GM12874 (cell line): Measurements from ENCODE around the gene MN1.

Experiments used
- CTCF ChIP-seq: IDR thresholded peaks from 2 replicates; pipeline ENCODE4 v1.5.1; 2011; ENCODE audit warnings: low read depth, mild to moderate bottlenecking, control low read depth, low read length, moderate library complexity; ENCODE audit not compliant: insufficient read depth

The MN1 gene

GRCh38 chr22:27752141-27752540 lies 49.4 kb downstream of the MN1 start:
- no peak for TF ChIP-seq CTCF

GRCh38 chr22:27751277-27752070 lies 50.1 kb downstream of the MN1 start:
- TF ChIP-seq CTCF, result no peak

- TF ChIP-seq CTCF, result no peak
These were observed 50.8 kb downstream of the MN1 start for GRCh38 chr22:27750584-27751265.

- TF ChIP-seq CTCF, result no peak
These were observed 51.8 kb downstream of the MN1 start for GRCh38 chr22:27749597-27750225.

GRCh38 chr22:27748751-27749191 lies 52.8 kb downstream of the MN1 start:
- no peak for TF ChIP-seq CTCF

GRCh38 chr22:27748349-27748748 lies 53.2 kb downstream of the MN1 start:
- TF ChIP-seq CTCF, result no peak

GRCh38 chr22:27747396-27748221 lies 53.9 kb downstream of the MN1 start:
- TF ChIP-seq CTCF, result no peak
